Kasumi-1 (cell line): ENCODE data around the gene FTO.

ENCODE experiments used
- DNase-seq, 2 experiments: peaks; one replicate each; lab custom pipeline; 2025; lab: John Stamatoyannopoulos, UW

FTO gene

DNA sequence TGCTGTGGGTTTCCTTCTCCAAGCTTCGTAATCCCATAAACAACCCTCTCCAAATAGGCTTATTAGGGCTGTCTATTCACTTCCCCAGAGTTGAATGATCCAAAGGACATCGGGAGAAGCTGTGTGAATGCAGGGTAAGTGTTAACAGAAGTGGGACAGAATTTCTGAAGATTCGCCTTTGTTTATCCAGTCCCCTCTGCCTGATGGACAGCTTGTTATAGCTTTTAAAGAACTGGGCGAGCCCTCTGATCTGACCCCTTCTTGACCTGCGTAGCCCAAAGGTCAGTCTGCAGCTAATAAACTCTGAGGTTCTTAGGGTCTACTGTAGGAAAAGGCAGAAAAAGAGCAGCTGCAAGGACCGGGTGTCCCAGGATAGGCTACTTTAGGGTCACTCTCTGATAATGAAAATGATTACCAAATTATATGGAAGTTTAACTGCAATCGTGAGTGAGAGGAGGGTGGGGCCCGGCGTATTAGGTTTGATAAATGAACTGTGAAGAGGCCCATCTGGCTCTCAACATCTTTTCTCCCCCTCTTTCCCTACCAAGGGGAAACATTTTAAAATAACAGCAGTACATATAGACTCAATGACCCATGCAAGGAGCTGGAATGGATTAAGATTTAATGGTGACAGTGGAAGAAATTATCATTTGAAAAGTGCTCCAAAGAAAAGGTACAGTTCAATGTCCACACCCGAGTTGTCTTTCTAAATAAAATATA lies 233.4 kb downstream of the FTO start:
- no peak for DNase-seq

DNA sequence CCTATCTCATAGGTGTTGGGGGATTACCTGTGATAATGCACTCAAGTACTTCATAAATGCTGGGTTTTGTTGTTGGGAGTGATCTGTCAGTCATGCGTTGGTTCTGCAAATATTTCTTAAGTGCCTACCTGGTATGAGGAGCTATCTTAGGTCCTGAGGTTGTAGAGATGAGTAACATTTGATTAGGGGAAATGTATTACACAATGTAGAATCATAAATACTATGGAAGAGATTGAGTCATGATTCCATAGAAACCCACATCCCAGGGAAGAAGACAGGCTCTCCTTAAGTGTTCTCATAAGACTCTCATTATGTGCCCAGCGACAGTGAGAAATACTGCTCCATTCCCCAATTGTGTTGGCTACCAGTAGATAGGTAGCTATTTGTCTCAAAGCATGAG lies 240.1 kb downstream of the FTO start:
- DNase-seq, result no peak

DNA sequence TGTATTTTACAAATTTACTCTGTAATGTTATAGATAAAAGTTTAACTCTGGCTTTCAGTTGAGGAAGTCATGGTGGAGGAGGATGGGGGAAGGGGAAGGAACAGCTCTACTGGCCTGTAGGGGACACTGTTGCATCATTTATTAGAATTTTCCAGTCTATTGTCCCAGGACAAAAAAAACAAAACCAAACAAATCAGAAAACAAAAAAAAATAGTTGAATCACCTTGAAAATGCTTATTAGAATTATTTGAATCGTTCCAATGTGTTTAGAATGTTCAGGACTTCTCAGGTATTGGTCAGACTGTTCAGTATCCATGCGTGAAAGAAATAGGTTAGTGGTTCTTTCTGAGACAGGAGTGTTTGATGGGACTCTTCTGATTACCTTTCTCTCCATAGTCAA lies 242.0 kb downstream of the FTO start:
- peak; percentile 72 to 76 for DNase-seq

DNA sequence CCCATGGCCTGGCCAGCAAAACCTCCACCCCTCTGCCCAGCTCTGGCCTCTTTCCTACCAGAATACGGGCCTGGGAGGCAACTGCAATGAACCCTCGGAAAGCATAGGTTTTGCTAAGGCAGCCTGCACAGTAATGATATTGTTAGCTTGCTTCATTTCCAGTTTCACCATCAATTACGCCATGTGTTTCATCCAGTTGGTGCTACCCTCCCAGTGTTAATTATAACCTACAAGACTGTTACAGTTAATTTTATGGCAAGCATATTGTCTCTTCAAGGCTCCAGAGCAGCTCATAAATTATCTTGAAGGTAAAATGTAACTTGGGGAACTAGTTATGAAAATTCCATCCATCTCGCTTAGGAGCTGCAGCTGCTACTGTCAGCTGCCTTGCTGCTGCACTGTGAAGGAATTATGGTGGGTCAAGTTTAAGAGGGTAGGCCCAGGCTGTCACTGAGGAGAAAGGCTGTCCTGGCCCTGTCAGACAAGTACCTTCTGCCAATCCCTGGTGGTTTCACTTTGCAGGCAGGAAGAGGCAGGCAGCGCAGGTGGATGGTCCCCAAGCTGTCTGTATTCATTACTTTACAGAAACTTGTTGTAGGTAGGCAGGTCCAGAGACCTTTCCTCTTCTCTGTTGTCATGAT lies 242.9 kb downstream of the FTO start:
- no peak for DNase-seq

DNA sequence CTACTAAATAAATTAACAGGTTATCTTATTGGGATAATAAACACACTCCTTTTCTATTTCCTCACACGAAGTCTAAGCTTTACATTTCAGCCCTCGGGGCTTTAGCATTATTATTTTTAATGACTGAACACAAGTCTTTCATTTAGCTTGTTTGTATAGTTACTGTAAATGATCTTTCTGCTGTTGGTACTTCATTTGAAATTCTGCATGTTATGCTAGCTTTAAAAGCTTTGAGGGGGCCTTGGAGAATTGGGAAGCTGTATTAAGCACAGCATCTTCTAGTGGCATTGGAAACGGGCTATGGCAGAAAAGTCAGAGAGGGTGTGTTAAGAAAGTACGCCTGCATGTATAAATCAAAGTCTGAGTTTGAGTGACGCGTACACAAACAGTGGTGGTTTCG lies 243.7 kb downstream of the FTO start:
- no peak for DNase-seq

DNA sequence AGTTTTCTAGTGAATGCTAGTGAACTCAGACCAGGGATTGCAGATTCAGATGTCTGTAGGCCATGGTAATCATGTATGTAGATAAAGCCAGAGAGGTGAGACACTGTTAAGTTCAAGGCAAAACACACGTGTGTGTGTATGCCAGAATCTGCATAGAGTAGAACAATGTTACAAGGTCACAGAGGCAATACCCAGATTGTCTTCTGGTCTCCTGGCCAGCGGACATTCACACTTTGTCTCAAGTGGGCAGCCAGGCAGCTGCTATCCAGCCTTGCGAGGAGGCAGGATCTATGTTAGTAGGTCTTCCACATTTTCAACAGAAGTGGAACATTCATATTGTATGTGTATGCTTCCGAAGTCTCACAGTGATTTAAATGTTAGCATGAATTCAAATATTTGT lies 244.4 kb downstream of the FTO start:
- DNase-seq, result no peak

DNA sequence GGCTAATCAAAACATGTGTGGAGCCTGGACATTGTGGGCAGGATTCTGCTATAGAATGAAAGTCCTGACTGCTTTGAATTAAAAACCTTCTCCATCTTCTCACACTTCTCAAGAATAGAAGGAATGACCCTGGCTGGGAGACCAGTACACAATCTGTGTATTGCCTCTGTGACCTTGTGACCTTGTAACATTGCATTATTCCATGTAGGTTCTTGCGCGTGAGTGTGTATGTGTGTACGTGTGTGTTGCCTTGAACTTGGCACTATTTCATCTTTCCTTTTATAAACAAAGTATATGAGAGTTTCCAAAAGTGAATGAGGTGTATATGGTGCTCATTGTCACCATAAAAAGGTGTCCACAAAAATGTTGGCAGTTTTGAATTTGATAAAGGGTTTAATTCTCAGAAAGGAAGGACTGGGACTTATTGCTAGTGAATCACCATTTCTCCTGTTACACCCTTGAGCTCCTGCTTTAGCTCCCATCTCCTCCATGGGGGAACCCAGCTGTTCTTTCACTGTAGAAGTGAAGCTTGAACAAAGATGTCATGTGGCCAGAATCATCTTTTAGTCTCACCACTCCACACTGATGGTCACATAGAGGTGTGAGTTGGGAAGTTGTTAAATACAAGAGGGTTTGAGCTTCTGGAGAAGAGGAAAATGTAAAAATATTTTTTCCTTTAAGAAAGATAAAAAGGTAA lies 244.9 kb downstream of the FTO start:
- no peak for DNase-seq

DNA sequence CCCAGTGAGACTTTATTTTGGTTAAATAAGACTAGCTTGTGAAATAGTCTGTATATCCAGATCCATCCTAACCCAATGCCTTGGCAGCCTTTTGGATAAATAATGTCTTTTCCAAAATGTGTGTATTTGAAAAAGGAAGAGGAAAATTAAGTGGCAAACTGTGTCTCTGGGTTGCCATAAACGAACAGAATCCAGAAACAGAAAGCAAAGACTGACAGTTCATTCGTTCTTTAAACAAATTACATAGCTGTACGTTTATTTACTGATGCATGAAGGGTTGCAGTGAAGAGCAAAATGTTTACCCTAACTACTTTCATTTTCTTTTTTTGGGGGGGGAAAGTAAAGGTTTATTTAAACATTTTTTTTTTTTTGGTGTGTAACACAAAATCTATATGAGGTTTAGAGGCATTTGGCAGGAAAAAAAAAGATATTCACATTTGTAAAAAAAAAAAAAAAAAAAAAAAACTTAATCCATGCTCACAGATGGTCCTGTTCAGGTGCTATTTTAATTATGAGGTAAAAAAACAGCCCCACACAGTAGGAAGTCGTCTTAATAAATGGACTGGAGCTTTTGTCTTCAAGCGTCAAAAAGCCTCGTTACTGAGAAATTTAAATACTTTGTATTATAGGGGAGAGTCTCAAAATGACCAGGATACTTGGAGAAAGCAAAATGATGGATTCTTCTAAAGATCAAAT lies 245.9 kb downstream of the FTO start:
- no peak for DNase-seq

DNA sequence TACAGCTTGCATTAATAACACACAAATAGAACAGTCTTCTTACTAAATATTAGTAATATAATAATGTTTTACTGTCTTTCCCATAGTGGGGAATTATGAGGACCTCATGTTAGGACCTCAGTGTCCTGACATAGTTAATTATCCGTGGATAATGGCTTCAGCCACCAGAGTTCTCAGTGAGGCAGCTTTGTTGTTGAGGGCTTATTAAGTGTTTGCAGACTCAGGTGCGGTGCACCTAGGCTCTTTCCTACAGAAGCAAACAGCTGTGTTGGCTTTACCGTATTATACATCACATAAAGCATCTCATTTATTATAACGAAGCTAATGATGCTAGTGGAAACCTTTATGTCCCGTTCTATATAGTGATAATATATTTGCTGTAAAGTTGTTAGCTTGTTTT lies 246.7 kb downstream of the FTO start:
- no peak for DNase-seq

DNA sequence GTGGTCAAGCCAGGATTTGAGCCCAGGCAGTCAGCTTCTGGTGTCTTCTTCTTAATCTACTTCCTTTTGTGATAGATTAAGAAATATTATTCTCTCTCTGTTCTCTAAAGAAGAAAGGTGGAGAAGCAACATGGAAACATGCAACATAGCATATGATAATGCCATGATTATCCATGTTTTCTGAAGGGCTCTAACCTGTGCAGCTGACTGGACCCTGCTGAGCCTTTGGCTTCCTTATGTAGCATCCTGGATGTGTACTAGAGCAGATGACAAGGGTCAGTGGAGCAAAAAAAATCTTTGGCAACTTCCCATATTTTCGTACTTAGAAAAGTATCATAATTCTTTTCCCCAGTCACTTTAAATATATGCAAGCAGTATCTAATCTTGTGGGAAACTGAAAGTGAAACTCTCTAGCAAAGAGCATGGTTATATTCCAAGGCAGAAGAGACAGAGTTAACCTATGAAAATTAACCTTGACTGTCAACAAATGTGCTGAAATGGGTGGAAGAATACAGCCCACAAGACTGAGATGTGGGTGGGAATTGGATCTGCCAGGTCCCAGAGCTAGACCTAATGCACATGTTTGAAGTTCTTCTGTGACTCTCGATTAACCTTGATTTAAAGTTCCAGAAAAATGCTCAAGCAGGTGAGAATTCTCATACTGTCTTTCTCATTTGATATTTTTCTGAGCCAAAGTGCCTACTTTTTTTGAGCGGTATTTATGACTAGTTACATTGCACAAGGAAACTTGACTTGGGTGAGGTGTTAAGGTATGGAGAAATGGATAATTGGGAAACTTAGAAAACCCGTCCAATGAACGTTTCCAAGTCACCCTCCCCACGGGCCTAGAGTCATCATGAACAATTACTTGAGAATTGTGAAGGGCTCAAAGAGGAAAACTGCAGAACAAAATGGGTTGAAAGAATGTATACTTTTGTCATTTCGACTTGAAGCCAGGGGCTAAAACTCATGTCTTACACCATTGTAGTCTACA lies 248.6 kb downstream of the FTO start:
- peak; percentile 18 to 29 for DNase-seq

DNA sequence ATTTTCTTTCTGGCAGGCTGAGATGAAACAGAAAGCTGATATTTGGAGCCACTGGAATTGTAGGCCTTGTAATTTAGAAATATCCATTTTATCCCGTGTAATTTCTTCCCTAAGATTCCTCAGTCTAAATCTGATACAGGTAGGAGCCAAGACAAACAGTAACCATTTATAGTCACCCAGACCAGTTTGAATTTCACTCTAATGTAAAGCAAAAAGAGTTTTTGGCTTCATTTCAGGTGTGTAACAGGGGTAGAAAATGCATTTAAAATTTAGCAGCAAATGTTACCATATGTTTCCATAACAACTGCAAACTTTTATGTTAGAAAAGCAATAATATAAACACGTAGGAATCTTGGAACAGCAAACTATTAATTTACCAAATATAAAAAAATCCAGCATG lies 249.4 kb downstream of the FTO start:
- DNase-seq, result no peak

DNA sequence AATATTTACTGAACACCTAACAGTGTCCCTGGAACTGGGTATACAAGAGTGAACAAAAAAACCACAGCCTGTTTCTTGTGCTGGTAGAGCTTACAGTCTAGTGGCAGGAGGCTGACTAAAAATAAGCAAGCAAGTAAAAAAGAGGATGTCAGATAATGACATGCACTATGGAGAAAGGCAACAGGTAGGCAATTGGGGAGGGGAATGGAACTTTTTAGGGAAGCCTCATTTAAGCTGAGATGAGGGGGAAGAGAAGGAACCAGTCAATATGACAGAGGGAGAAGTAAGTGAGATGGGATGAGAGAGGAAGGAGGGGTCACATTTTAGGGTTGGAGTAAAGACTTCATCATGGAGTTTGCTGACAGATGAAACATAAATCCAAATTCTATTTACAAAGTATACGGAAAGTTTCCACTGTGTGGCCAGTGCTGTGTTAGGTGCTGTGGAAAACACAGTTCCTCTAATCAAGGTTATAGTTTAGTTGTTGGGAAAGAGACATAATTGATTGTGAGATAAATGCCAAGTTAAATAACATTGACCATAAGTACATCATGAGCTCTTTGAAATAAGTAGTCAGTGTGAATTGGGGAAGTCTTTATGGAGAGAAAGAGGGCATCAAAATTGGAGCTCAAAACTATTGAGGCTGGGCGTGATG lies 251.4 kb downstream of the FTO start:
- DNase-seq, result no peak

DNA sequence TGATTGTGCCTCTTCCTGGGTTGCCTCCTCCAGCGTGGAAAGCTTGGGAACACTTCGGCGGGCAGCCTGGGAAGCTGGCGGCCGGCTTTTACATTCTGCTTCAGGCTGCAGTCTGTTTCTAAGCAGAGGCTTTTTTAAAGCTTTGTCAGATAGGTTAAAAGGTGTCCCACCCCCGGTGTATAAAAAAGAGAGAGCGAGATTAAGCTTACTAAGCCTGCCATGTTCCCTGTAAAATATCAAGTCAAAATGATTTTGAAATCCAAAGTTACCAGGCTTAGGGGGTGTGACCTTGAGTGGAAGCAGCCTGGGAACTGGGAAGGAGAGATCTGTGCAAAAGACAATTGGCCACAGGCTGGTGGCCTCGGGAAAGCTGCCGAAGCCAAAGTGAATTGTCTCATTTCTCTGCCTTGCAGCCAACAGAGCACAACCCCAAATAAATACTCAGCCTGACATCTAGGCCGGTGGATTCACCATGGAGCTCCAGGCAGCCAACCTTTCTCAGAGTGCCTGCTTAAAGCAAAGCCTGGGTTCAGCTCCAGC lies 254.5 kb downstream of the FTO start:
- DNase-seq, result no peak

DNA sequence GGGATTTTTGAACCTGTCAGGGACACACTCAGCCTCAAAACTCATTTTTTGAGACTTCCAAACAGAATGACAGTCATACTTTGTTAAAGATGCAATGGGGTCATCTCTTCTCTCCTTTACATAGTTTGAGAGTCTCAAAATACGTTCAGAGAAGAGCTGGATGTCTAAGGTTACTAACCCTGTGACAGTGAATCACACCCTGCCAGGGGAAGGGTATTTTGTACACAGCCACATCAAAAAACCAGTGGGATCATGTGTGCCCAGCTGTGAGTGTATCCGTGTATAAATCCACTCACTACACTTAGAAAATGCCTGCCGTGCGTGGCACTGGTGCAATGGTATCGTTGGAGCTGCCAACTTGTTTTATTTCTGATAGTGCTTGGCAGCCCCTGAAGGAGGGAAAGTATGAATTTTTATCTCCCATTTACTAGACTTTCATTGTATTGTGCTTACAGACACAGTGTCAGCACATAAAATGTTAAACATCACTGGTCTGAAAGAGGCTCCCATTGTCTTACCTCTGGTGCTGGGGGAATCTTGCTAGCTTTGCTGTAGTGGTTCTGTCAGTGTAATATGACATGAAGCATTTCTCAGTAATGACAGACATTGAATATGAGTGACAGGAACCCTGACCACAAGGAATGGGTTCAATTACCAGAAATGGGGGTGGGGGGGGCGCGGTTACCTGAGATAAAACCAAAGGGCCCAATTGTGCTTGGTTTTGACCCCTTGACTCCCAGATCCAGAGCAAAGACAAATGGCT lies 256.3 kb downstream of the FTO start:
- no peak for DNase-seq

DNA sequence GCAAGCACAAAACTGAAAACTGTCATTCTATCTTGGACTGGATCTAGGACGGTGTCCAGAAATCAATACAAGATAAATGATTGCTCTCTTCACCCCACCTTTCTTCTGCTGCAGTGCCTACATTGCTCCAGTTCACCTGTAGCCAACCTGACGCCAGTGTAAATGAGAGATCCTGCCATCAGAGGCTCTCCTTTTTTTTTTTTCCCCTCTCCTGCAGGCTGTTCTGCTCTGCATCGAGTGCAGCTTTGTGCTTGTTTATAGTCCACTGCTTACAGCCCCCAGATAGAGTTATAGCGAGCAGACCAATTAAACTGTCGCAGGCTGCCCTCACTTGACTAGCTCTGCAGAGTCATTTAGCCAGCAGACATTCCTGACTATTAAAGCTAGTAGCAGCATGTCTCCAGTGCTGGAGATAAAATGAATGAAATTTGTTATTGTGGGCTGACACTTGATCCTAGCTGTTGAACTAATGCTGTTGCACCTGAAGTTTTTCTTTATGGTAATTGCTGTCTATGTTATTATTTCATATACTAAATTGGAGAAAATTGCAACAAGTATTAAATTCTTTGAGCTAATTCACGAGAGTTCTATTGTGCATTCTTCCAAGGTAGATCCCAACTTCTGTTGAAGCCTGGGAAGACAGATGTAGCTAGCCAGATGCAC lies 257.1 kb downstream of the FTO start:
- no peak for DNase-seq

DNA sequence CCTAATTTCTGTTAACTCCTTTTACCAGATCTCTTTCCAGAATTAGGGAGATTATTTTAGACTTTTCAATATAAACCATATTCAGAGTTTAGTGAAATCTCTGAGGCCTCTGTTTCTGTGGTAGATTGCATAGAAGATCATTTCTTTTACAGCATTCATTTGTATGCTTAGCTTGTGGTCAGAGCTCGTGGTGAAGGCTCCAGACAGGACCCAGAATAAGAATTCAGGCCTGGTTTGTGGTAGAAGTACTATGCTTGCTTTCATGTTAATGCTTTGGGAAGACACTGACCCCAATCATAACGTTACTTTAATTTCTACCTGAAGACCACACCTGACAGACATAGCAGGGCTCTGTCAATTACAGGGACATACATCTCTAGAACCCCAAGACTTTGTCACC lies 258.1 kb downstream of the FTO start:
- no peak for DNase-seq

DNA sequence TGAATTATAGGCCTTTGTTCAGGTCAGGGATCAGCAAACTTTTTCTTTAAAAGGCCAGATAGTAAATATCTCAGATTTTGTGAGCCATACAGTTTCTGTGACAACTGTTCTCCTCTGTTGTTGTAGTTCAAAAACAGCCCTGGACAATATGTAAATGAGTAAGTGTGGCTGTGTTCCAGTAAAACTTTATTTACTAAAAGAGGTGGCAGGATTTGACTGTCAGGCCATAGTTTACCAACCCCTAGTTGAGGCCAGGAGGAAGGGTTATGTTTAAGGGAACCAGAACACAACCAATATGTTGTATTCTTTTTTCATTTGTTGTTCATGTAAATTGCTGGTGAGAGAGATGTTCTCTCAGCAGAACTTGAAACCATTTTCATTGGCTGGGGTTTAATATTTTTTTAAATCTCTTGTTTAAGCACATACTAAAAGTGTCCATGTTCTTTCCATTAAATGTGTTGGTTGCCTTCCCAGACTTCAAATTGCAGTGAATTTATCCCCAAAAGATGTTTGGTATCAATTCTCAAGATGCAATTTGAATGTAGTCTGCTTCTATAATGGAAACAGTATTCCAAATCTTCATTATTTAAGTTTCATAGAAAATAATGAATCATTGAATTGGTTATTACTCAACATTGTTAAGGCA lies 260.3 kb downstream of the FTO start:
- no peak for DNase-seq

DNA sequence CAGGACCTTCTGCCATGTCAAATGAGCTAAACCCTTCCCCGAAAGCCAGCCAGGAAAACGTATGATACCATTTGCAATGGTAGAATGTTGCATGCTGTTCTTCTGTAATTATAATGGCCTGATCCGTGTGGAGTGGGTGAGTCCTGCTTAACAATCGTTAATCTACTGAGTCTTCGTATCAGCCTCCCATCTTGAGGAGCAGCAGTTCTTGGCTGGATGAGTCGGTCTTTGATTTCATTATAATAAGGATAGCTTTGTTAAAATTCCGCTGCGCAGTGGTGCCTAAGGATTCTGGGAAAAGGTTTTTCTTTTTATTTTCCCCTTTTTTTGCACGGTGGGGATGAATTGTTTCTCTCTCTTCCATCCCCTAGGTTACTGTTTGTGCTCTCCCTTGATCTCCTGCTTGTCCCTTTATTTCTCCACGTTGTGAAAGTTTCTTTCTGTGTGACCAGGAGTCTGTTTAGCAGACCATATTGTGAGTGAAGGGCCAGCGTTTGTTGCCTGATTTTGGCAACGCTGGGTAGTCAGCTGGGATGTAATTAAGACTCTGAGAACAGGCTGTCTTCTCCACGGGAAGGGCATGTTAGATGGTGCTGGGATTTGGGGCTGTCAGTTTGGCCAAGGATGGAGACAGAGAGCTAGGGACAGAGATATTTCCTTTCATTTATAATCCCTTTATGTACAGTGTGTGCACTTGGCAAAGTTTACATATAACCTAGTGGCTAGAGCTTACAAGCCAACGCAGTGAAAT lies 263.0 kb downstream of the FTO start:
- DNase-seq, result no peak
